PC-9 (cell line): ENCODE results near the gene UCN2. TPM values are rescaled to one million over a fixed set of nuclear protein-coding genes. Genes with fewer than 3 reads are reported as not detected.

Experiments
- BruUV-seq: library from RNA; stranded (reverse); fragments of 400-500 nt; replicated peaks from 2 replicates; lab custom pipeline; 2021; lab: Mats Ljungman, UMichigan
- CTCF ChIA-PET: fragments of 300-600 bp; sonication (Branson Sonifier 250); formaldehyde crosslinking; loops from one replicate; lab custom pipeline; 2022; ENCODE audit warnings: antibody characterized with exemption; lab: Charles Lee
- POLR2A ChIA-PET: fragments of 300-600 bp; sonication (Branson Sonifier 250); formaldehyde crosslinking; loops from one replicate; lab custom pipeline; 2022; ENCODE audit warnings: antibody characterized with exemption; ENCODE audit not compliant: unreplicated experiment; lab: Charles Lee
- DNase-seq, 2 experiments: peaks; one replicate each; pipeline versions ENCODE4 v3.0.0 to v3.0.0-alpha.2; 2015 to 2022; ENCODE audit warnings: mixed read lengths in 1 of 2
- H2AFZ ChIP-seq: fragments of 200-600 bp; sonication (generic); 2 replicates; pipeline ENCODE4 v1.8.1; 2017; ENCODE audit warnings: antibody characterized with exemption
- H3F3A ChIP-seq: fragments of 200-600 bp; sonication (generic); 2 replicates; pipeline ENCODE4 v1.8.1; 2017; ENCODE audit warnings: antibody characterized with exemption, mild to moderate bottlenecking, low read depth; ENCODE audit not compliant: insufficient read depth
- H3K27ac ChIP-seq: fragments of 200-600 bp; sonication (generic); 2 replicates; pipeline ENCODE4 v1.6.1; 2016; ENCODE audit warnings: mixed run types
- H3K27me3 ChIP-seq: fragments of 200-600 bp; sonication (generic); 2 replicates; pipeline ENCODE4 v1.6.1; 2016; ENCODE audit warnings: low read depth, mixed run types; ENCODE audit not compliant: insufficient read depth
- H3K36me3 ChIP-seq: fragments of 200-600 bp; sonication (generic); 2 replicates; pipeline ENCODE4 v1.6.1; 2016; ENCODE audit warnings: low read depth, mixed run types
- H3K4me1 ChIP-seq: fragments of 200-600 bp; sonication (generic); replicated peaks from 2 replicates; pipeline ENCODE4 v1.6.1; 2016; ENCODE audit warnings: mixed run types; ENCODE audit not compliant: insufficient read depth
- H3K4me2 ChIP-seq: fragments of 200-600 bp; sonication (generic); 2 replicates; pipeline ENCODE4 v1.6.1; 2017; ENCODE audit warnings: mixed run types
- H3K4me3 ChIP-seq: fragments of 200-600 bp; sonication (generic); 2 replicates; pipeline ENCODE4 v1.6.1; 2016; ENCODE audit warnings: mixed run types
- H3K79me2 ChIP-seq: fragments of 200-600 bp; sonication (generic); 2 replicates; pipeline ENCODE4 v1.6.1; 2017; ENCODE audit warnings: low read depth, mixed run types
- H3K9me2 ChIP-seq: fragments of 200-600 bp; sonication (generic); 2 replicates; pipeline ENCODE4 v1.8.1; 2017; ENCODE audit warnings: mild to moderate bottlenecking; ENCODE audit not compliant: insufficient read depth
- H3K9me3 ChIP-seq: fragments of 200-600 bp; sonication (generic); 2 replicates; pipeline ENCODE4 v1.8.1; 2016; ENCODE audit warnings: low read depth; ENCODE audit not compliant: insufficient read depth
- H4K20me1 ChIP-seq: fragments of 200-600 bp; sonication (generic); 2 replicates; pipeline ENCODE4 v1.8.1; 2017; ENCODE audit not compliant: insufficient read depth
- CTCF ChIP-seq: fragments of 200-600 bp; sonication (generic); conservative IDR thresholded peaks from 2 replicates; pipeline ENCODE4 v1.6.1; 2017; ENCODE audit warnings: mixed run types, antibody characterized with exemption, mild to moderate bottlenecking, moderate library complexity
- EZH2 ChIP-seq: fragments of 200-600 bp; sonication (generic); IDR thresholded peaks from 2 replicates; pipeline ENCODE4 v1.8.0; 2017; ENCODE audit warnings: antibody characterized with exemption, low read depth
- intact Hi-C: fragments of 100-400 bp; cut with micrococcal nuclease; formaldehyde crosslinking; loops from one replicate; pipeline ENCODE4 v1.10.0; 2022; ENCODE audit not compliant: unreplicated experiment
- total RNA-seq: library from RNA; stranded (reverse); gene quantifications from 2 replicates; pipeline ENCODE4 v1.2.3, GENCODE V29; 2021

The UCN2 gene
- total RNA-seq, 1 experiment from 2014 or later: 2.8 TPM

GRCh38 chr3:48564667-48565066 lies 1.1 kb upstream of the UCN2 start:
- Histone ChIP-seq H4K20me1 (no peaks in the 10 kb centered on the region), H3K4me1 (0 out of 2 replicates have a peak, but pooled peaks cover 6% of the 10 kb centered on the region), H3K79me2 (no peaks in the 10 kb centered on the region), H3K27ac (no peak overlapping the region), H3K9me3 (no peaks in the 10 kb centered on the region), H3K4me3 (no peak overlapping the region), H3F3A (peaks cover 8% of the 10 kb centered on the region; the same call in 1 of the 2 replicates), H3K9me2 (no peaks in the 10 kb centered on the region), H3K36me3 (no peaks in the 10 kb centered on the region), H3K4me2 (no peak overlapping the region), H2AFZ (no peak overlapping the region), H3K27me3 (no peaks in the 10 kb centered on the region)
- TSS peak; percentile 47 for BruUV-seq
- TF ChIP-seq CTCF (no peak), EZH2 (no peak)
- intact Hi-C loops: no loop called here
- CTCF ChIA-PET: no interaction called here
- POLR2A ChIA-PET: no interaction called here
- DNase-seq: no peak

- Histone ChIP-seq H3K4me2 (peak overlapping the region; percentile 16; the same call in 1 of the 2 replicates), H3K4me1 (peaks cover 7% of the 10 kb centered on the region; the same call in 1 of the 2 replicates), H3K79me2 (no peaks in the 10 kb centered on the region), H3K9me3 (no peaks in the 10 kb centered on the region), H4K20me1 (no peaks in the 10 kb centered on the region), H3F3A (peaks cover 8% of the 10 kb centered on the region; the same call in 1 of the 2 replicates), H3K27ac (no peak overlapping the region), H3K36me3 (no peaks in the 10 kb centered on the region), H3K4me3 (no peak overlapping the region), H3K27me3 (no peaks in the 10 kb centered on the region), H2AFZ (no peak overlapping the region), H3K9me2 (no peaks in the 10 kb centered on the region)
- no peak for TF ChIP-seq CTCF
- no peak for TF ChIP-seq EZH2
- CTCF ChIA-PET: no interaction called here
- POLR2A ChIA-PET: no interaction called here
- intact Hi-C loops: no loop called here
- no TSS peak for BruUV-seq
- DNase-seq: peak in 1 of 2 experiments; percentile 63
Observed at GRCh38 chr3:48564022-48564421, 441 bp upstream of the UCN2 start.

GRCh38 chr3:48562367-48563095 lies 1.1 kb downstream of the UCN2 start:
- H3F3A ChIP-seq: peaks cover 14% of the 10 kb centered on the region; the same call in 1 of the 2 replicates
- no peaks in the 10 kb centered on the region for H4K20me1 ChIP-seq
- BruUV-seq: no TSS peak
- ChIA-PET POLR2A (no interaction called here), CTCF (no interaction called here)
- H3K4me2 ChIP-seq: no peak overlapping the region
- intact Hi-C loops: no loop called here
- no peaks in the 10 kb centered on the region for H3K9me2 ChIP-seq
- H3K79me2 ChIP-seq: no peaks in the 10 kb centered on the region
- TF ChIP-seq CTCF: no peak
- no peak for TF ChIP-seq EZH2
- no peaks in the 10 kb centered on the region for H3K9me3 ChIP-seq
- H3K27me3 ChIP-seq: no peaks in the 10 kb centered on the region
- H3K36me3 ChIP-seq: no peaks in the 10 kb centered on the region
- no peak overlapping the region for H2AFZ ChIP-seq
- DNase-seq: no peak
- H3K4me3 ChIP-seq: no peak overlapping the region
- H3K27ac ChIP-seq: no peak overlapping the region
- peaks cover 22% of the 10 kb centered on the region for H3K4me1 ChIP-seq
